ENCODE data around the gene DTNBP1.
A peak's percentile ranks its signal among the peaks of the same experiment; 100 is the strongest.

DTNBP1 gene

GRCh38 chr6:15481390-15482291 lies 181.2 kb downstream of the DTNBP1 start:
- DNase-seq (ENCODE audit: low read depth), result no peak

- no peak for DNase-seq (ENCODE audit: low read depth)
These were observed 182.3 kb downstream of the DTNBP1 start for GRCh38 chr6:15480525-15480924.

- no peak for DNase-seq (ENCODE audit: low read depth)
These were observed 183.1 kb downstream of the DTNBP1 start for GRCh38 chr6:15479761-15480160.

- DNase-seq (ENCODE audit: low read depth), result no peak
These were observed 185.1 kb downstream of the DTNBP1 start for GRCh38 chr6:15477746-15478145.

GRCh38 chr6:15476631-15477380 lies 186.0 kb downstream of the DTNBP1 start:
- DNase-seq (ENCODE audit: low read depth), result no peak

- DNase-seq (ENCODE audit: low read depth), result no peak
These were observed 187.0 kb downstream of the DTNBP1 start for GRCh38 chr6:15475872-15476271.

GRCh38 chr6:15475261-15475660 lies 187.6 kb downstream of the DTNBP1 start:
- no peak for DNase-seq (ENCODE audit: low read depth)

GRCh38 chr6:15474196-15474595 lies 188.6 kb downstream of the DTNBP1 start:
- peak; percentile 63 for DNase-seq (ENCODE audit: low read depth)

- DNase-seq (ENCODE audit: low read depth), result peak; percentile 64
These were observed 189.1 kb downstream of the DTNBP1 start for GRCh38 chr6:15473741-15474161.

- no peak for DNase-seq (ENCODE audit: low read depth)
These were observed 189.7 kb downstream of the DTNBP1 start for GRCh38 chr6:15473174-15473573.
